GM21786 (cell line): ENCODE data around the gene DDX41.
"Not testable (repeated sequence)": the region's sequence is repeated elsewhere in the genome, so short reads cannot be mapped to it uniquely, and the experiment has no call there.

Experiments
- ATAC-seq: cut with Tn5 transposase; IDR thresholded peaks from one replicate; pipeline ENCODE4 v1.9.1; 2021; ENCODE audit not compliant: unreplicated experiment

The DDX41 gene

GRCh38 chr5:177487144-177487543 is 29.6 kb downstream of the DDX41 start:
- no peak for ATAC-seq

GRCh38 chr5:177486256-177486655 is 30.5 kb downstream of the DDX41 start:
- no peak for ATAC-seq

- not testable (repeated sequence) for ATAC-seq
Measured at GRCh38 chr5:177485753-177486152, 31.0 kb downstream of the DDX41 start.

GRCh38 chr5:177484902-177485549 is 31.7 kb downstream of the DDX41 start:
- ATAC-seq = no peak

GRCh38 chr5:177483994-177484901 is 32.5 kb downstream of the DDX41 start:
- ATAC-seq = no peak

GRCh38 chr5:177483042-177483441 is 33.7 kb downstream of the DDX41 start:
- ATAC-seq = no peak

- no peak for ATAC-seq
Measured at GRCh38 chr5:177482359-177482795, 34.4 kb downstream of the DDX41 start.

GRCh38 chr5:177479774-177480173 is 37.0 kb downstream of the DDX41 start:
- no peak for ATAC-seq

GRCh38 chr5:177478711-177479646 is 37.8 kb downstream of the DDX41 start:
- no peak for ATAC-seq

GRCh38 chr5:177477701-177478477 is 38.9 kb downstream of the DDX41 start:
- ATAC-seq = no peak

GRCh38 chr5:177476531-177477233 is 40.1 kb downstream of the DDX41 start:
- no peak for ATAC-seq

GRCh38 chr5:177475563-177476427 is 41.0 kb downstream of the DDX41 start:
- no peak for ATAC-seq

- no peak for ATAC-seq
Measured at GRCh38 chr5:177474846-177475562, 41.8 kb downstream of the DDX41 start.

GRCh38 chr5:177474002-177474476 is 42.7 kb downstream of the DDX41 start:
- ATAC-seq = no peak

GRCh38 chr5:177473443-177474001 is 43.2 kb downstream of the DDX41 start, which contains the start of gene DBN1:
Gene DBN1 (minus strand): TSS chr5:177473634. CDS start chr5:177473521, 113 bp downstream.
- no peak for ATAC-seq

- no peak for ATAC-seq
Measured at GRCh38 chr5:177472460-177473442, 44.0 kb downstream of the DDX41 start.
